HS-27A (cell line): ENCODE results near the gene CBLB.
"Not testable (repeated sequence)": the region's sequence is repeated elsewhere in the genome, so short reads cannot be mapped to it uniquely, and the experiment has no call there.

Experiments
- DNase-seq: peaks from one replicate; pipeline ENCODE4 v3.0.0-alpha.2; 2012; ENCODE audit warnings: low read depth, missing footprints

CBLB gene

DNA sequence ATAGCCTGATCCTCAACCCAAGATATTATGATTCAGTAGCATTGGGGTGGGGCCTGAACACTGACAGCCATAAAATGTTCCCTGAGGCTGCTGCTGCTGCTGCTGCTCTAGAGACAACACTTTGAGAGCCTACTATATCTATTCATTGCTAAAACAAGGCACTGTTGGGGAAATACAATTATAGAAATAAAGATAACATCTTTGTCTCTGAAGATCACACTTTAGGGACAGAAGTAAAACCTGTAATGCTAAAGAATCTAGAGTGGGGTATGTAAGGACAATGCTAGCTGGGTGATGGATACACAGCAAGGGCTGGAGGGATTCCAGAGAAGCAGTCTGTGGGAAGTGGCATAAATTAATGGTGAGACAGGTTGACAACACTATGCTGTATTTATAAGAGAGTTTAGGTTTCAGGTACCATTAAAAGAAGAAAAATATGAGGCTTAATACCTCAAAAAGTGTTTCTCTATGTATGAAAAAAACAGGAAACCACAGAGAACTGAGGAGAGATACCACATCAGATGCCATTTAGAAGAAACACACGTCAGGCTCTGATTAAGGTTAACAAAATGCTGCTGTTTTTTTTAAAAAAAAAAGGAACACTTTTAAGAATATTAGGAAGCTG, 115.9 kb downstream of the CBLB start:
- DNase-seq: no peak

GRCh38 chr3:105747696-105748095, 121.1 kb downstream of the CBLB start:
- DNase-seq: no peak

DNA sequence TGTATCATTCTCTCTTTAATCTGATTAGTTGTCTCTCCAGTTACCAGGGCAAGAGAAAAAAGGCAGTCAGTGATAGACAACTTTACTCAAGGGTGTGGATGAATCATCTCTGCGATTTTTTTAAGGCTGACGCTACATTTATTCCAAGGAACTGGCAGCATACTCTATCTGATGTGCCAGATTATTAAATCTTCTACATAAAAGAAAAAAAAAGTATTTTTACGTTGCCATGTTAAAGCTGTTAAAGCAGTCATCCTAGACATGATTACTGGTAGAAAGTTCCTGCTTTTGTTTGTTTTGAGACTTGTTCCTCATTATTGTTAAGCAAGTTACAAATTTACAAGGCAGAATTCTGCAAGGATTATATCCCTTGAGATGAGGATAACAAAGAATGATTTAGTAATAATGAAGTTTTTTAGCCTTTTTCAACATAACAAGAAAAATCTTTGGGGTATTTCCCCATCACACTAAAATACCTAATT, 121.7 kb downstream of the CBLB start:
- no peak for DNase-seq

GRCh38 chr3:105746231-105746996, 122.4 kb downstream of the CBLB start:
- no peak for DNase-seq

DNA sequence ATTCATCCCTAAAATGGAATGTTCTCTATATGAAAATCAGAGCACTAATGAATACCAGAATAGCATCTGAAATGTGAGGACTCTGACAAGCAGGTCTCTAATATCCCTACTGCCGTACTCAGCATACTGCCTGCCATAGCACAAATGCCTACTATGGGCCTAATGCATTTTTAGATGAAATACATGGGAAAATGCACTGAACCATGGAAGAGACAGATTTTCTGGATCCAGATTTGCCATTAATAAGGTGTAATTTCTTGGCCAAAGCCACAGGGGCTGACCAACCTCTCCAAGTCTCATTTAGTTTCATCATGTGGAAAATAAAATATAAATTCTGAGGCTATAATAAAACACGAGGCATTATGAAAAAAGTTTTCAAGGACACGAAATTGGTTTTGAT, 123.8 kb downstream of the CBLB start:
- DNase-seq: no peak

DNA sequence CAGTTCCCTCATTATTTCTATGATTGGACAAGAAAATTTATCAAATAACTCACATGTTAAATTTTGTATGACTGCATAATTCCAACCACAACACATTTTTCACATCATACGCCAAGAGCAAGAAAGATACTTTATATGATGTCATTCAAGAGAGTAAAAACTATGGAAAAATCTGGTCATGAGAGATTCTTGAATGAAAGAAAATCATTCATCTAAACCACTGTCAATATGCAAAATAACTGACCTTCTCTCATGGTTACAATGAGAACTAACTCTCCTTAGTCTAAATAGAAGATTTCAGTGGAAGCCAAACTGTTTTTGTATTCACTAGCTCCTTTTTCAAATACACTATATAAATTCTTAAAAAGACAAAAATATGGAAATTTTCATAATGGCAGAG, 124.6 kb downstream of the CBLB start:
- no peak for DNase-seq

DNA sequence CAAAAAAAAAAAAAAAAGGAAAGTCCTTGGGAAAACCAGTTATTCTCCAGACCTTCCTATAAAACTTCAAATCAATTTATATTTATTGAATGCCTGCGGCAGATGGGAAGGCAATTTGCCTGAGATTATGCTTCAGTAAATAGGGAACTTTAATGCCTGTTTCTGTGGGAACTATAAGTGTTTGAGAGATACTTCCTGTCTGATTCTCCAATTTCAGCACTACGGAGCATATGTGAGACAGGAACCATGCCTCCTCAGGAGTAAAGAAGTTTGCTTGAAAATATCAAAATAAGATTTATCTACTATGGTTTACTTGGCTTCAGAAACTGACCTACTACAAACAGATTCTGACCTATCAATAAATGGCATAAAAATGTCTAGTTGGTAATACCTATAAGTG, 135.5 kb downstream of the CBLB start:
- no peak for DNase-seq

GRCh38 chr3:105731686-105732085, 137.1 kb downstream of the CBLB start:
- DNase-seq: no peak

DNA sequence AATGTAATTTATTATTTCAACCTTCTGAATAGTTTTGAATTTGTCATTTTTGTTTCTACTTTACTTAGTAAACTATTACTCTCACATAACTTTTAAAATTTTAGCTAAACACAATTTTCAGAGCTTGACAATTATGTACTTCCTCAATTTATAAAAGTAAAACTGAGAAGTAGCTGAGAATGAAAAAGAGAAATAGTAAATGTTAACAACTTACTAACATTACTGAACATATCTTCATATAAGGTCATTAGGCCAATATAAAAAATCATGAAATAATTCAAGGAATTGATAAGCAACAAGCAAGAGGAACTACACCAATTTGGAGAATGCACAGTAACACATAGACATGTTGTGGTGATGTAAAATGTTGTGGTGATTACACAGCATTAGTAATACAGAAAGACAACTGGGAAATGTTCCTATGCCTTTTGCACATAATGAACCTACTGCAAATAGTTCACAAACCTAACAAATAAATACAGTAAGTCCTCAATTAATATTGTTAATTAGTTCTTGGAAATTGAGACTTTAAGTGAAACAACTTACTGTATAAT, 137.9 kb downstream of the CBLB start:
- DNase-seq: no peak

DNA sequence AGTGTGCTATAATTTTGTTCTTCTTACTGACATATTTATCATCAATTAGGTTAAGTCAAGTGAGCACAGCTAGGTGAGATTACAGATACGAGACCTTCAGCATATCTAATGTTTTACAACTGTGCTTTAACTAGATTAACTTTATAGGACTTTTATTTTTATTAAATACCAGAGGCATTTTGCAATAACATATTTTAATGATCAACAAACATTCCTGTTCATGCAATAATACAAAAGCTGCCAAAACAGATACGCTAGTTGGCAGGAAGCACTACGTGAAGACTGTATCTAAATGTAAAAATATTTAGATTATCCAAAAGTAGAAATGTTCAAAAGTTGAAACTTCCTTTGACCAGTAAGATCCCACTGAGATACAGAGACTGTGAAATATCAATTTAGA, 139.1 kb downstream of the CBLB start:
- DNase-seq: no peak

GRCh38 chr3:105728771-105729312, 140.0 kb downstream of the CBLB start:
- DNase-seq: no peak

- not testable (repeated sequence) for DNase-seq
Measured at GRCh38 chr3:105727036-105727435, 141.8 kb downstream of the CBLB start.

DNA sequence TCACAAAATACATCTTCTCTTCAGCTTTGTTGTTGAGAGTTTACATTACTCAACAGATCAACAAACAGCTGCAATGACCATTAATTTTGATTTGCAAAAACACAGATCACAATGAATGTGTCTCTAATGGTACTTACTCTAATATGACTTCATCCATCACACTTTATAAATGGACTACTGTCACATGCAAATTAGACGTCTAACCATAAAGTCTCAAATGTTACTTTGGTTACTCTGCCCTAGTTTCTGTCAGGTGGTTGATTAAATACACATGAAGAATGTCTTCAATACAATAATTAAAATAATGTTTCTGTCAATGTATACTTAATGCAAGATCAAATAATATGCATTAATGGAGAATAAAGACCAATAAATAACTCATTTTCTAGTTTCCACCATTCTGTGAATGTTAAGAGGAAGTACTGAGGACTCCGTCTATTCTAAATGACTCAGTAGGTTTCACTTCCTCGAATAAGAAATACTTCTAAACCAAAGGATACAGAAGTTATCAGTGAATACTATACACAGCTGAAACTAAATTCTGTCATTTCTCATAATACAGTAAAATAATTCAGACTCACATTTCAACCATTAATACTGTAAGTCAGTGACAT, 145.8 kb downstream of the CBLB start:
- no peak for DNase-seq

- DNase-seq: no peak
Measured at GRCh38 chr3:105719791-105720190, 149.0 kb downstream of the CBLB start.

DNA sequence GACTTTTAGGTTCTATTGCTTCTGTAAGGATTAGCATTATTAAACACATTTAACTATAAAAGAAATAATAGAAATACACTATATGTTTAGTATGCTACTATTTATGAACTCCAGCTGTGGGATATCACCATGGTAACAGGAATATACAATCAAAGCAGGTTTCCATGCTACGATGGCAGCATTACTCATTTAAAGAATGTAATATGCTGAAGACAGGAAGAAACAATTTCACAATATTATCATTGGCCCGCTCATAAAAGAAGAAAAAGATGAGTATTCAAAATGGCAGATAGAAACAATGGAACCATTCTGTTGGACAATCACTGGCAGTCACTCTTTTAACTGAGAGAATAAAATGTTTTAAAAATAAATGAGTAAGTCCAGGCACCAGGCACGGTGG, 153.4 kb downstream of the CBLB start:
- DNase-seq: no peak

GRCh38 chr3:105714453-105714852, 154.4 kb downstream of the CBLB start:
- DNase-seq: no peak

DNA sequence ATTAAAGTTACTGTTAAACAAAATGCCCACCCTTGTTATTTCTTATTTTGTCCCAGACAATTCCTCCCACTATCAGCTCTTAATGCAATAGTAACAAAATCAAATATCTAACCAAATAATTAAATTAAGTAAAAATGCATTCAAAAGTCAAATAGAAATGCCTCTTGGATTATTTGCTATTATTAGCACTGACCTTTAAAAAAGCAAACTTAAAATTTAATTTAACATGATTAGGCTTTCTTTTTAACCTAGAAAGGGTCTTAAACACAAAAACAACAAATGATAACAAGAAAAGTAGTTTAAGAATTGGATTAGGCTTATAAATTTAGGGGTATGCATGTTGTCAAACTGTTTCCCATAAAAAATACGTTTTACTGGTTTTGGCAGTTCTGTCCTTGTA, 159.8 kb downstream of the CBLB start:
- DNase-seq: no peak

DNA sequence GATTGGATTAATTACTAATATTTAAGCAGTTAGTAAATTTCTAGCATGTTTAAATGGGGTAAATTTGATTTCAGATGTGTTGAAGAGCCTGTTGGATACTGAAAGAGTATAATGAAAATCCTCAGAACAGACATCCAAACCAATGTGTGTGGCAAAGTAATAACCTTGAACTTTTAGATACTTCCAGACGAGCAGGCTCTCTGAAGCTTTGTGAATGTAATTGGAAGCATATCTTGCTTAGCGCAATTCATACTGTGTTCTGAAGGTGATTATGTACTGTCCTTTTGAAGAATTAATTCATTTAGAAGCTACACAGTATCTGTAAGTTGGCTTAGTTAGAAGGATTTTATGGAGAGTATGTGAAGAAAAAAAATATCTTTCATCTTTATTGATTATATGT, 161.8 kb downstream of the CBLB start:
- DNase-seq: no peak

DNA sequence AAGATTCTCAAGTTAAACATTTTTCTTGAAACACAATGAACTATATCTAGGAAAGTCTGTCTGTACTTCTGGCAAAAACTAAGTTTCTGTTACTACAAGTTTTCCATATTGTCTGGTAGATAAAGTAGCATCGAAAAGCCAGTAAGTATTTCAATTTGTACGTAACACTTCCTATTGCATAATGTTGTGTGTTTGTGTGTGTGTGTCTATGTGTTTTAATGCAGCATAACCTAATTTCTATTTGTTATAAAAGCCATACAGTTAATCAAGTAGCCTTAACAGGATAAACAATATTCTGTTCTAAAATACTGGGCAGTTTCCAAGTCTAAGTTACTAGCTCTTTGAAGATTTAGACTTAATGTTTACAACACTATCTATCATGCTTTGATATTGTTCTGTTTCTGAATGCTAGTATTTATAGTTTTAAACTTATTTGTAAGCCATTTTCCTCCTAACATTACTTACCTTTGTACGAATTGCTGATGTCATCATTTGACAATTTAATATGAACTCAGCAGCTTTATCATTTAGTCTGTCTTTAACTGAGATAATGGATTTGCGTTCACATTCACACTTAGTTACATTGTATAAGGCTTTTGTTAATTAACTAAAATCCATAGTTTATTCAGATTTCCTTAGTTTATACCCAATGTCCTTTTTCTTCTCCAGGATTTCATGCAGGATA, 163.9 kb downstream of the CBLB start:
- DNase-seq: no peak

- no peak for DNase-seq
Measured at GRCh38 chr3:105700575-105700974, 168.2 kb downstream of the CBLB start.

GRCh38 chr3:105691633-105692032, 177.2 kb downstream of the CBLB start:
- no peak for DNase-seq

- no peak for DNase-seq
Measured at GRCh38 chr3:105691053-105691452, 177.8 kb downstream of the CBLB start.
